ENCODE data around the gene NOA1.

GRCh38 chr4:56953680-56954520 is 23.5 kb downstream of the NOA1 start:
- TF ChIP-seq, protein P1, sequence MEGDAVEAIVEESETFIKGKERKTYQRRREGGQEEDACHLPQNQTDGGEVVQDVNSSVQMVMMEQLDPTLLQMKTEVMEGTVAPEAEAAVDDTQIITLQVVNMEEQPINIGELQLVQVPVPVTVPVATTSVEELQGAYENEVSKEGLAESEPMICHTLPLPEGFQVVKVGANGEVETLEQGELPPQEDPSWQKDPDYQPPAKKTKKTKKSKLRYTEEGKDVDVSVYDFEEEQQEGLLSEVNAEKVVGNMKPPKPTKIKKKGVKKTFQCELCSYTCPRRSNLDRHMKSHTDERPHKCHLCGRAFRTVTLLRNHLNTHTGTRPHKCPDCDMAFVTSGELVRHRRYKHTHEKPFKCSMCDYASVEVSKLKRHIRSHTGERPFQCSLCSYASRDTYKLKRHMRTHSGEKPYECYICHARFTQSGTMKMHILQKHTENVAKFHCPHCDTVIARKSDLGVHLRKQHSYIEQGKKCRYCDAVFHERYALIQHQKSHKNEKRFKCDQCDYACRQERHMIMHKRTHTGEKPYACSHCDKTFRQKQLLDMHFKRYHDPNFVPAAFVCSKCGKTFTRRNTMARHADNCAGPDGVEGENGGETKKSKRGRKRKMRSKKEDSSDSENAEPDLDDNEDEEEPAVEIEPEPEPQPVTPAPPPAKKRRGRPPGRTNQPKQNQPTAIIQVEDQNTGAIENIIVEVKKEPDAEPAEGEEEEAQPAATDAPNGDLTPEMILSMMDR (IDR thresholded peaks at IDR 0.05; ENCODE audit: poor library complexity), result no peak
- TF ChIP-seq EZH2phosphoT487 (IDR thresholded peaks at IDR 0.05; ENCODE audit: low read depth, severe bottlenecking, unreplicated experiment), result no peak

Data from hepatocyte (in vitro differentiated cells).